Fibroblast of lung (primary cell): Measurements from ENCODE around the gene TSPO.
A peak's percentile ranks its signal among the peaks of the same experiment; 100 is the strongest.

Source experiments
- EZH2 ChIP-seq: IDR thresholded peaks from 2 replicates; pipeline ENCODE4 v1.5.1; 2012; ENCODE audit warnings: low read length, control low read depth, mild to moderate bottlenecking; ENCODE audit errors: missing control alignments
- TF ChIP-seq, protein P1 (sequence below), 2 donors: IDR thresholded peaks in 1 of 2; conservative IDR thresholded peaks in 1 of 2; 1 replicate in 1 of 2; 2 replicates in 1 of 2; pipeline ENCODE4 v1.5.1; 2011 to 2012; ENCODE audit warnings: low read length in 2 of 2, control low read depth in 1 of 2, inconsistent platforms in 1 of 2, low read depth in 1 of 2, mild to moderate bottlenecking in 1 of 2

- TF ChIP-seq, protein P1, sequence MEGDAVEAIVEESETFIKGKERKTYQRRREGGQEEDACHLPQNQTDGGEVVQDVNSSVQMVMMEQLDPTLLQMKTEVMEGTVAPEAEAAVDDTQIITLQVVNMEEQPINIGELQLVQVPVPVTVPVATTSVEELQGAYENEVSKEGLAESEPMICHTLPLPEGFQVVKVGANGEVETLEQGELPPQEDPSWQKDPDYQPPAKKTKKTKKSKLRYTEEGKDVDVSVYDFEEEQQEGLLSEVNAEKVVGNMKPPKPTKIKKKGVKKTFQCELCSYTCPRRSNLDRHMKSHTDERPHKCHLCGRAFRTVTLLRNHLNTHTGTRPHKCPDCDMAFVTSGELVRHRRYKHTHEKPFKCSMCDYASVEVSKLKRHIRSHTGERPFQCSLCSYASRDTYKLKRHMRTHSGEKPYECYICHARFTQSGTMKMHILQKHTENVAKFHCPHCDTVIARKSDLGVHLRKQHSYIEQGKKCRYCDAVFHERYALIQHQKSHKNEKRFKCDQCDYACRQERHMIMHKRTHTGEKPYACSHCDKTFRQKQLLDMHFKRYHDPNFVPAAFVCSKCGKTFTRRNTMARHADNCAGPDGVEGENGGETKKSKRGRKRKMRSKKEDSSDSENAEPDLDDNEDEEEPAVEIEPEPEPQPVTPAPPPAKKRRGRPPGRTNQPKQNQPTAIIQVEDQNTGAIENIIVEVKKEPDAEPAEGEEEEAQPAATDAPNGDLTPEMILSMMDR (conservative IDR thresholded peaks at IDR 0.05 in 1 of 2, IDR thresholded peaks at IDR 0.05 in 1 of 2; ENCODE audit: low read depth in 1 of 2, low read length in 2 of 2): no peak
- peak; percentile 93 for TF ChIP-seq EZH2
Observed at GRCh38 chr22:43110927-43111623, 40.3 kb upstream of the TSPO start.
